Keratinocyte (primary cell): ENCODE measurements around the gene TNFAIP3. TPM values are rescaled to one million over a fixed set of nuclear protein-coding genes. Genes with fewer than 3 reads are reported as not detected.
A peak's percentile ranks its signal among the peaks of the same experiment; 100 is the strongest.

Source experiments
- DNase-seq: peaks from one replicate; pipeline ENCODE4 v3.0.0-alpha.2; 2011; ENCODE audit warnings: low read depth, missing footprints, low spot score
- FAIRE-seq: peaks from 2 replicates; lab custom pipeline; 2011; peaks lifted over from hg19 to GRCh38; lab: Jason Lieb, UNC
- H2AFZ ChIP-seq: 2 replicates; pipeline ENCODE4 v1.6.0; 2012; ENCODE audit warnings: low read length, control low read depth, inconsistent platforms; ENCODE audit not compliant: control insufficient read depth
- H3K27ac ChIP-seq: 2 replicates; pipeline ENCODE4 v1.5.1; 2011; ENCODE audit warnings: low read length; ENCODE audit not compliant: control insufficient read depth, insufficient read depth
- H3K27me3 ChIP-seq: 3 replicates; pipeline ENCODE4 v1.6.0; 2011; ENCODE audit warnings: low read length; ENCODE audit not compliant: control insufficient read depth, insufficient read depth; ENCODE audit errors: extremely low read depth
- H3K36me3 ChIP-seq, 2 experiments: 2 replicates in 1 of 2; 3 replicates in 1 of 2; pipeline ENCODE4 v1.5.1; 2011; ENCODE audit warnings: low read length in 2 of 2, mild to moderate bottlenecking in 1 of 2; ENCODE audit not compliant: control insufficient read depth in 2 of 2, insufficient read depth in 2 of 2; ENCODE audit errors: extremely low read depth in 1 of 2
- H3K4me1 ChIP-seq: 3 replicates; pipeline ENCODE4 v1.5.1; 2011; ENCODE audit warnings: low read length; ENCODE audit not compliant: control insufficient read depth, insufficient read depth; ENCODE audit errors: extremely low read depth
- H3K4me2 ChIP-seq: 3 replicates; pipeline ENCODE4 v1.6.0; 2011; ENCODE audit warnings: low read depth, low read length; ENCODE audit not compliant: control insufficient read depth, insufficient read depth; ENCODE audit errors: extremely low read depth
- H3K4me3 ChIP-seq, 3 experiments: fragments of 200-600 bp in 1 of 3; sonication (generic) in 1 of 3; 2 replicates in 2 of 3; 3 replicates in 1 of 3; pipeline ENCODE4 v1.5.1; 2011 to 2016; ENCODE audit warnings: low read length in 3 of 3, mild to moderate bottlenecking in 3 of 3, control low read depth in 2 of 3, inconsistent platforms in 1 of 3, low read depth in 1 of 3, mixed read lengths in 1 of 3, mixed run types in 1 of 3, moderate library complexity in 1 of 3; ENCODE audit not compliant: control insufficient read depth in 2 of 3, insufficient read depth in 2 of 3; ENCODE audit errors: extremely low read depth in 1 of 3
- H3K79me2 ChIP-seq: 2 replicates; pipeline ENCODE4 v1.6.0; 2012; ENCODE audit warnings: low read length; ENCODE audit not compliant: control insufficient read depth, insufficient read depth
- H3K9ac ChIP-seq: 3 replicates; pipeline ENCODE4 v1.6.0; 2011; ENCODE audit warnings: low read length; ENCODE audit not compliant: control insufficient read depth, insufficient read depth; ENCODE audit errors: extremely low read depth
- H3K9me1 ChIP-seq: 3 replicates; pipeline ENCODE4 v1.6.0; 2011; ENCODE audit warnings: low read length; ENCODE audit not compliant: control insufficient read depth, insufficient read depth; ENCODE audit errors: extremely low read depth
- H3K9me3 ChIP-seq: 2 replicates; pipeline ENCODE4 v1.5.1; 2012; ENCODE audit warnings: low read depth, low read length; ENCODE audit not compliant: control insufficient read depth
- H4K20me1 ChIP-seq: 3 replicates; pipeline ENCODE4 v1.6.0; 2011; ENCODE audit warnings: low read length; ENCODE audit not compliant: control insufficient read depth, insufficient read depth; ENCODE audit errors: extremely low read depth
- EZH2 ChIP-seq: IDR thresholded peaks from one replicate; pipeline ENCODE4 v1.6.1; 2012; ENCODE audit warnings: inconsistent platforms, mild to moderate bottlenecking, low read length, moderate library complexity
- dilution Hi-C: fragments of 300-500 bp; cut with MboI; formaldehyde crosslinking; loops from one replicate; pipeline ENCODE4 v1.7.0; 2020; ENCODE audit warnings: low sequenced_read_pairs; ENCODE audit not compliant: extremely low pct_ligation_motif_present
- polyA plus RNA-seq, 5 experiments: library from polyadenylated mRNA; depleted of rRNA in 3 of 5; stranded (reverse) in 3 of 5; stranded (forward) in 1 of 5; unstranded in 1 of 5; fragments of >200 nt; gene quantifications; 1 replicate in 1 of 5; 2 replicates in 3 of 5; 3 replicates in 1 of 5; pipeline versions ENCODE4 v1.2.1 to v1.2.3, GENCODE V29; 2011 to 2012; ENCODE audit warnings: missing spikeins in 2 of 5, low read depth in 1 of 5, low replicate concordance in 1 of 5
- TF ChIP-seq, protein P1 (sequence below), 3 experiments: IDR thresholded peaks in 1 of 3; conservative IDR thresholded peaks in 1 of 3; optimal IDR thresholded peaks in 1 of 3; 2 replicates in 2 of 3; 3 replicates in 1 of 3; pipeline versions ENCODE3 to v1.5.1; 2011; ENCODE audit warnings: low read length in 3 of 3, mild to moderate bottlenecking in 3 of 3, moderate library complexity in 2 of 3, control low read depth in 1 of 3, inconsistent platforms in 1 of 3; ENCODE audit not compliant: insufficient read depth in 2 of 3; ENCODE audit errors: extremely low read depth in 1 of 3

The TNFAIP3 gene
- polyA plus RNA-seq, 1 donor (not counting 4 experiments of a cell fraction or from before 2014, with no cell fraction given) = 141 TPM

DNA sequence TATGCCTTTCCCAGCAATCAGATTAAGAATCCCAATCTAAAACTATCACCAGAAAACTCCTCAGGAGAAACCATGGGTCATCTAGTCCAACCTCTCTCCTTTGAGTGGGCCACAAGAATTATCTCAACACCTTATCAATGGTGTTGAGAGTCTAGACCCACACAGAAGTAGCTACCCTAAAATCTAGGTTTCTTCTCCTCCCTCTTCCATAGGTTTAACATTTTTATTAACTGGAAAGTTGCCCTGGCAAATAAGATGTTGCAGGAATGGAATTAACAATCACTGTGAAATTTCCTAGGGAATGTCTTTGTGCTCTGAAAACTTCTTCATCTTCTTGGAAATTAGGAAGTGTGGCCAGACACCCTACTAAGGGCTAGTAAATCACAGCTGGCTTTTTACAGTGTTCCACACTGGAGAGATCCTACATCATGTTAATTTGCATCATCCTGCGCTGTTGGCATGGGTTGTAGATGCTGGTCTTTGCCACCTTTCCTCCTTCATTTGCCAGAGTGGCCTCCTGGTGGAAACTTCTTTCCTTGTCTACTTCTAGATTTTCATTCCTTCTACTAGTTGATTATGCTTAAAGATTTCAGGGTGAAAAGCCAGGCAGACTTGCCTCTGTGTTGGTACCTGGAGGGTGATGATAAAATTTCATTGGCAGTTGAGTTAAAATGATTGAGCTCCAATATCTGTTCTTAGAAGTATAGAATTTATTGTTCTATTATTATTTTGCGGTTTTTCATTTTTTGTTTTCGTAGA, 2.7 kb downstream of the TNFAIP3 start:
- H2AFZ ChIP-seq = no peak overlapping the region
- no peaks in the 10 kb centered on the region for H3K9me3 ChIP-seq
- peaks cover 3% of the 10 kb centered on the region for H4K20me1 ChIP-seq
- FAIRE-seq (no peak), DNase-seq (no peak)
- peaks cover 57% of the 10 kb centered on the region for H3K4me1 ChIP-seq
- H3K79me2 ChIP-seq = peaks cover 60% of the 10 kb centered on the region
- dilution Hi-C loops = no loop called here
- peak overlapping the region; percentile 90 for H3K27ac ChIP-seq
- H3K9ac ChIP-seq = peak overlapping the region; percentile 96
- no peak for TF ChIP-seq EZH2
- TF ChIP-seq, protein P1, sequence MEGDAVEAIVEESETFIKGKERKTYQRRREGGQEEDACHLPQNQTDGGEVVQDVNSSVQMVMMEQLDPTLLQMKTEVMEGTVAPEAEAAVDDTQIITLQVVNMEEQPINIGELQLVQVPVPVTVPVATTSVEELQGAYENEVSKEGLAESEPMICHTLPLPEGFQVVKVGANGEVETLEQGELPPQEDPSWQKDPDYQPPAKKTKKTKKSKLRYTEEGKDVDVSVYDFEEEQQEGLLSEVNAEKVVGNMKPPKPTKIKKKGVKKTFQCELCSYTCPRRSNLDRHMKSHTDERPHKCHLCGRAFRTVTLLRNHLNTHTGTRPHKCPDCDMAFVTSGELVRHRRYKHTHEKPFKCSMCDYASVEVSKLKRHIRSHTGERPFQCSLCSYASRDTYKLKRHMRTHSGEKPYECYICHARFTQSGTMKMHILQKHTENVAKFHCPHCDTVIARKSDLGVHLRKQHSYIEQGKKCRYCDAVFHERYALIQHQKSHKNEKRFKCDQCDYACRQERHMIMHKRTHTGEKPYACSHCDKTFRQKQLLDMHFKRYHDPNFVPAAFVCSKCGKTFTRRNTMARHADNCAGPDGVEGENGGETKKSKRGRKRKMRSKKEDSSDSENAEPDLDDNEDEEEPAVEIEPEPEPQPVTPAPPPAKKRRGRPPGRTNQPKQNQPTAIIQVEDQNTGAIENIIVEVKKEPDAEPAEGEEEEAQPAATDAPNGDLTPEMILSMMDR (optimal IDR thresholded peaks at IDR 0.05 in 1 of 3, IDR thresholded peaks at IDR 0.05 in 1 of 3, conservative IDR thresholded peaks at IDR 0.05 in 1 of 3; ENCODE audit: extremely low read depth in 1 of 3, insufficient read depth in 2 of 3, low read length in 3 of 3) = no peak
- H3K9me1 ChIP-seq = no peaks in the 10 kb centered on the region
- no peaks in the 10 kb centered on the region for H3K27me3 ChIP-seq
- peak overlapping the region; percentile 95 for H3K4me2 ChIP-seq
- peak overlapping the region; percentile 76 to 89 (median 84) for H3K4me3 ChIP-seq
- H3K36me3 ChIP-seq = peaks cover 12 to 21% of the 10 kb centered on the region in 2 experiments

DNA sequence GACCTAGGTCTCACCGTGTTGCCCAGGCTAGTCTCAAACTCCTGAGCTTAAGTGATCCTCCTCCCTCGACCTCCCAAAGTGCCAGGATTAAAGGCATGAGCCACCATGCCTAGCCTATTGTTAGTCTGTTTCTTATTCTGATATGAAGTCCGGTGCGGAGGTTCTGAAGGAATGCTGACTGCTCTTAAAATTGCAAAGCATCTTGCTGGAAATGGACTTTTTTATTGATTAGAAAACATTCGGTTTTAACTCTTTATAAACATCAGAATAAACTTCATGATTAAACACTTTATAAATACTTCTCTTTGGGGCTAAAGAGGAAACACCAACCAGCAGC, 3.2 kb downstream of the TNFAIP3 start:
- no peak for FAIRE-seq
- Histone ChIP-seq H3K4me3 (peak overlapping the region; percentile 76 to 89 (median 84)), H3K36me3 (peaks cover 18 to 25% of the 10 kb centered on the region in 2 experiments), H3K79me2 (peaks cover 64% of the 10 kb centered on the region), H3K27ac (peak overlapping the region; percentile 90), H3K9ac (peak overlapping the region; percentile 96), H4K20me1 (peaks cover 3% of the 10 kb centered on the region), H3K27me3 (no peaks in the 10 kb centered on the region), H3K4me1 (peaks cover 57% of the 10 kb centered on the region), H3K4me2 (peak overlapping the region; percentile 95), H3K9me1 (no peaks in the 10 kb centered on the region), H2AFZ (no peak overlapping the region), H3K9me3 (no peaks in the 10 kb centered on the region)
- DNase-seq = no peak
- dilution Hi-C loops = no loop called here
- TF ChIP-seq, protein P1 (optimal IDR thresholded peaks at IDR 0.05 in 1 of 3, IDR thresholded peaks at IDR 0.05 in 1 of 3, conservative IDR thresholded peaks at IDR 0.05 in 1 of 3; ENCODE audit: extremely low read depth in 1 of 3, insufficient read depth in 2 of 3, low read length in 3 of 3) = no peak
- TF ChIP-seq EZH2 = no peak
